IMR-90 (cell line): ENCODE measurements around the gene GRHL3. TPM values are rescaled to one million over a fixed set of nuclear protein-coding genes. Genes with fewer than 3 reads are reported as not detected.

Source experiments
- ATAC-seq: fragments of 200-7000 bp; cut with Tn5 transposase; 2 replicates; pipeline ENCODE4 v1.9.1; 2020; ENCODE audit warnings: low read depth, mild to moderate bottlenecking, moderate library complexity
- BruUV-seq: library from RNA; stranded (reverse); fragments of 400-500 nt; replicated peaks from 2 replicates; lab custom pipeline; 2021; lab: Mats Ljungman, UMichigan
- CTCF ChIA-PET: fragments of 300-600 bp; formaldehyde crosslinking; extraction: SDS; loops from one replicate; lab custom pipeline; 2021; ENCODE audit warnings: antibody characterized with exemption; lab: Yijun Ruan, JAX
- POLR2A ChIA-PET: fragments of 300-600 bp; sonication (Branson Sonifier 250); formaldehyde crosslinking; loops from one replicate; lab custom pipeline; 2022; ENCODE audit warnings: antibody characterized with exemption; ENCODE audit not compliant: unreplicated experiment; lab: Charles Lee
- DNase-seq: peaks from one replicate; pipeline ENCODE4 v3.0.0; 2013
- H2AFZ ChIP-seq: replicated peaks from 2 replicates; pipeline ENCODE3; 2013; ENCODE audit warnings: low read length, mild to moderate bottlenecking; ENCODE audit not compliant: poor library complexity
- H2AK5ac ChIP-seq: 2 replicates; pipeline ENCODE4 v1.6.1; 2013; ENCODE audit warnings: low read depth, low read length, inconsistent platforms
- H2AK9ac ChIP-seq: replicated peaks from 2 replicates; pipeline ENCODE3; 2013; ENCODE audit warnings: mild to moderate bottlenecking, low read depth, low read length, moderate library complexity; ENCODE audit not compliant: poor library complexity
- H2BK120ac ChIP-seq: 2 replicates; pipeline ENCODE4 v1.6.1; 2013; ENCODE audit warnings: low read depth, low read length, inconsistent platforms
- H2BK15ac ChIP-seq: 3 replicates; pipeline ENCODE4 v1.6.1; 2013; ENCODE audit warnings: low read depth, low read length, inconsistent platforms
- H2BK20ac ChIP-seq: 2 replicates; pipeline ENCODE4 v1.6.1; 2013; ENCODE audit warnings: low read depth, mild to moderate bottlenecking, inconsistent platforms, low read length, moderate library complexity
- H2BK5ac ChIP-seq: 2 replicates; pipeline ENCODE4 v1.6.1; 2013; ENCODE audit warnings: mild to moderate bottlenecking, low read depth, low read length, inconsistent platforms; ENCODE audit not compliant: poor library complexity, severe bottlenecking
- H3K14ac ChIP-seq: replicated peaks from 2 replicates; pipeline ENCODE4 v1.6.1; 2013; ENCODE audit warnings: low read depth, low read length, inconsistent platforms
- H3K18ac ChIP-seq: 2 replicates; pipeline ENCODE4 v1.6.1; 2013; ENCODE audit warnings: low read depth, low read length, control low read depth
- H3K23ac ChIP-seq: 2 replicates; pipeline ENCODE4 v1.6.1; 2013; ENCODE audit warnings: low read depth, low read length, inconsistent platforms
- H3K27ac ChIP-seq: 2 replicates; pipeline ENCODE4 v1.5.1; 2013; ENCODE audit warnings: mild to moderate bottlenecking, control low read depth, low read length; ENCODE audit not compliant: insufficient read depth
- H3K27me3 ChIP-seq: 2 replicates; pipeline ENCODE4 v1.6.1; 2013; ENCODE audit warnings: low read length; ENCODE audit not compliant: control insufficient read depth, insufficient read depth
- H3K36me3 ChIP-seq: 2 replicates; pipeline ENCODE4 v1.6.1; 2013; ENCODE audit warnings: low read length, mixed read lengths; ENCODE audit not compliant: control insufficient read depth, insufficient read depth
- H3K4ac ChIP-seq: 2 replicates; pipeline ENCODE4 v1.6.1; 2013; ENCODE audit warnings: low read depth, low read length, inconsistent platforms
- H3K4me1 ChIP-seq: 2 replicates; pipeline ENCODE4 v1.6.1; 2013; ENCODE audit warnings: low read length, mixed read lengths; ENCODE audit not compliant: control insufficient read depth, insufficient read depth
- H3K4me2 ChIP-seq: 2 replicates; pipeline ENCODE4 v1.6.1; 2013; ENCODE audit warnings: low read depth, mild to moderate bottlenecking, control low read depth, low read length, moderate library complexity
- H3K4me3 ChIP-seq: 2 replicates; pipeline ENCODE4 v1.5.1; 2013; ENCODE audit warnings: low read depth, mild to moderate bottlenecking, control low read depth, low read length, moderate library complexity; ENCODE audit not compliant: insufficient read depth
- H3K56ac ChIP-seq: 2 replicates; pipeline ENCODE4 v1.6.1; 2013; ENCODE audit warnings: low read length, inconsistent platforms; ENCODE audit not compliant: insufficient read depth; ENCODE audit errors: extremely low read depth
- H3K79me1 ChIP-seq, 2 experiments: 2 replicates each; pipeline ENCODE4 v1.6.1; 2013; ENCODE audit warnings: low read length in 2 of 2, inconsistent platforms in 1 of 2, low read depth in 1 of 2
- H3K9ac ChIP-seq: 2 replicates; pipeline ENCODE4 v1.6.1; 2013; ENCODE audit warnings: low read depth, low read length, control low read depth
- H3K9me1 ChIP-seq: 2 replicates; pipeline ENCODE4 v1.6.1; 2013; ENCODE audit warnings: low read length, inconsistent platforms; ENCODE audit not compliant: insufficient read depth
- H3K9me3 ChIP-seq: 2 replicates; pipeline ENCODE4 v1.6.1; 2013; ENCODE audit warnings: low read length; ENCODE audit not compliant: control insufficient read depth, insufficient read depth
- H4K20me1 ChIP-seq: 2 replicates; pipeline ENCODE4 v1.6.1; 2013; ENCODE audit warnings: low read length, inconsistent platforms; ENCODE audit not compliant: insufficient read depth
- H4K5ac ChIP-seq: 2 replicates; pipeline ENCODE4 v1.6.1; 2013; ENCODE audit warnings: mild to moderate bottlenecking, low read depth, low read length, control low read depth
- H4K8ac ChIP-seq, 2 experiments: 2 replicates each; pipeline ENCODE4 v1.6.1; 2013; ENCODE audit warnings: low read depth in 2 of 2, low read length in 2 of 2, control low read depth in 1 of 2, inconsistent platforms in 1 of 2
- H4K91ac ChIP-seq: 2 replicates; pipeline ENCODE4 v1.6.1; 2013; ENCODE audit warnings: low read depth, low read length, inconsistent platforms; ENCODE audit not compliant: insufficient read depth
- CHD1 ChIP-seq: IDR thresholded peaks from 2 replicates; pipeline ENCODE4 v1.6.1; 2012; ENCODE audit warnings: low read depth, low read length, improper control_type of control experiment
- CTCF ChIP-seq: conservative IDR thresholded peaks from 2 replicates; pipeline ENCODE4 v1.5.1; 2012; ENCODE audit warnings: mild to moderate bottlenecking, low read depth, low read length, improper control_type of control experiment
- ELK1 ChIP-seq: fragments of 150-350 bp; IDR thresholded peaks from 2 replicates; pipeline ENCODE4 v1.6.1; 2016; ENCODE audit warnings: low read depth, mild to moderate bottlenecking, low read length, moderate library complexity, borderline replicate concordance
- MAFK ChIP-seq: IDR thresholded peaks from 2 replicates; pipeline ENCODE4 v1.6.1; 2012; ENCODE audit warnings: low read depth, low read length, improper control_type of control experiment
- MAZ ChIP-seq: IDR thresholded peaks from 2 replicates; pipeline ENCODE4 v1.6.1; 2012; ENCODE audit warnings: low read depth, mild to moderate bottlenecking, low read length, improper control_type of control experiment, moderate library complexity, borderline replicate concordance
- MXI1 ChIP-seq: IDR thresholded peaks from 2 replicates; pipeline ENCODE4 v1.6.1; 2012; ENCODE audit warnings: low read depth, mild to moderate bottlenecking, low read length, moderate library complexity, borderline replicate concordance
- POLR2A ChIP-seq: IDR thresholded peaks from 2 replicates; pipeline ENCODE4 v1.6.1; 2012; ENCODE audit warnings: mild to moderate bottlenecking, low read depth, low read length
- RCOR1 ChIP-seq: IDR thresholded peaks from 2 replicates; pipeline ENCODE4 v1.6.1; 2012; ENCODE audit warnings: mild to moderate bottlenecking, low read length, improper control_type of control experiment; ENCODE audit not compliant: insufficient replicate concordance
- RFX5 ChIP-seq: IDR thresholded peaks from 2 replicates; pipeline ENCODE4 v1.8.0; 2012; ENCODE audit warnings: low read depth, mild to moderate bottlenecking, low read length, moderate library complexity
- WGBS, 2 experiments: methylation state at CpG; one replicate each; pipeline versions ENCODE4 v1.1.5 to v1.1.7; 2013; ENCODE audit warnings: missing lambda C conversion rate in 2 of 2; ENCODE audit not compliant: insufficient read length in 1 of 2; ENCODE audit errors: extremely low coverage in 2 of 2; 5-methylcytosine and 5-hydroxymethylcytosine counted together
- dilution Hi-C: fragments of 300-500 bp; cut with HindIII; formaldehyde crosslinking; loops from one replicate; pipeline ENCODE4 v1.14.3; 2018; ENCODE audit warnings: low sequenced_read_pairs; ENCODE audit not compliant: unreplicated experiment
- in situ Hi-C: fragments of 300-500 bp; cut with MboI; formaldehyde crosslinking; loops from 3 replicates; pipeline ENCODE4 v1.14.3; 2019; ENCODE audit warnings: low sequenced_read_pairs, inconsistent platforms, mixed read lengths
- intact Hi-C: fragments of 100-400 bp; cut with micrococcal nuclease; formaldehyde crosslinking; loops from 2 replicates; pipeline ENCODE4 v1.10.0; 2022
- polyA plus RNA-seq, 3 experiments: library from polyadenylated mRNA; depleted of rRNA; stranded (reverse); fragments of >200 nt; gene quantifications; 2 replicates each; pipeline ENCODE4 v1.2.3, GENCODE V29; 2012; ENCODE audit warnings: low replicate concordance in 1 of 3
- total RNA-seq: library from RNA; depleted of rRNA; stranded (reverse); fragments of >200 nt; gene quantifications from 2 replicates; pipeline ENCODE4 v1.2.3, GENCODE V29; 2012

GRHL3 gene
- total and polyA plus RNA-seq, 2 of the 4 experiments (the other 2 are of a cell fraction): not detected

- Histone ChIP-seq H3K9me3 (peaks cover 3% of the 10 kb centered on the region; the same call in 1 of the 2 replicates), H4K8ac (no peak overlapping the region), H3K56ac (no peak overlapping the region), H2BK20ac (no peak overlapping the region), H2AFZ (no peak overlapping the region), H4K91ac (no peak overlapping the region), H3K27me3 (no peaks in the 10 kb centered on the region), H4K5ac (no peak overlapping the region), H3K14ac (no peak overlapping the region), H4K20me1 (no peaks in the 10 kb centered on the region), H3K4me3 (no peak overlapping the region), H3K4ac (no peak overlapping the region), H3K9ac (no peak overlapping the region), H2AK5ac (no peak overlapping the region), H3K23ac (no peak overlapping the region), H2AK9ac (no peak overlapping the region), H2BK120ac (no peak overlapping the region), H2BK15ac (no peak overlapping the region), H3K4me2 (no peak overlapping the region), H2BK5ac (no peak overlapping the region), H3K18ac (no peak overlapping the region), H3K9me1 (peaks cover 8% of the 10 kb centered on the region; the same call in 1 of the 2 replicates), H3K36me3 (no peaks in the 10 kb centered on the region), H3K4me1 (peaks cover 6% of the 10 kb centered on the region; the same call in 1 of the 2 replicates), H3K79me1 (peaks cover 5 to 16% of the 10 kb centered on the region in 2 experiments), H3K27ac (no peak overlapping the region)
- in situ Hi-C loops (no loop called here), dilution Hi-C loops (no loop called here), intact Hi-C loops (no loop called here)
- TF ChIP-seq MXI1 (no peak), CHD1 (no peak), RFX5 (no peak), CTCF (no peak), RCOR1 (no peak), ELK1 (no peak), POLR2A (no peak), MAZ (no peak), MAFK (no peak)
- ChIA-PET CTCF (interaction anchor here (1.0 to 1.3 kb wide), 3 partner anchors 13 to 209 kb away, joined by 3 to 5 read pairs (median 3); no protein-coding TSS in a partner anchor), POLR2A (no interaction called here)
- no TSS peak for BruUV-seq
- DNase-seq (no peak), ATAC-seq (no peak)
- WGBS, 2 experiments: no CpG with 5 or more reads among the region's 4 CpGs
These were observed 84.6 kb downstream of the GRHL3 start for GRCh38 chr1:24403806-24404205.
